Pulmonary artery endothelial cell (primary cell): ENCODE measurements around the gene TRIO. TPM values are rescaled to one million over a fixed set of nuclear protein-coding genes. Genes with fewer than 3 reads are reported as not detected.
A peak's percentile ranks its signal among the peaks of the same experiment; 100 is the strongest.
"Not testable (repeated sequence)": the region's sequence is repeated elsewhere in the genome, so short reads cannot be mapped to it uniquely, and the experiment has no call there.

ENCODE experiments used
- DNase-seq: peaks from one replicate; pipeline ENCODE4 v3.0.0-alpha.2; 2011; ENCODE audit warnings: low read depth, low spot score
- total RNA-seq: library from RNA; depleted of rRNA; stranded (reverse); fragments of >200 nt; gene quantifications from 2 replicates; pipeline ENCODE4 v1.2.3, GENCODE V29; 2014

The TRIO gene
- total RNA-seq, 1 donor from 2014 or later, result 144 TPM

DNA sequence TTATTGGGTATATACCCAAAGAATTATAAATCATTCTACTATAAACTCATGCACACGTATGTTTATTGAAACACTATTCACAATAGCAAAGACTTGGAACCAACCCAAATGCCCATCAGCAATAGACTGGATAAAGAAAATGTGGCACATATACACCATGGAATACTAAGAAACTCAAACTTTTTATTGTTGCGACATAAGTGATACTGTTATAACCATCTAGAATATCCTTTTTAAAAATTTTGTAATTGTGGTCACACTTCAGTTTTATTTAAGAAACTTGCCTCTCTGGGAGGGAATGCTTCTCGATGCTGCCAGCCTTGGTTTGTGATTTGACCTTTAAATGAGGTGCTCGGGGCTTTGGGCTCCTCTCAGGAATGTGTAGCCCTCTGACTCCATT, 237.6 kb downstream of the TRIO start:
- no peak for DNase-seq

DNA sequence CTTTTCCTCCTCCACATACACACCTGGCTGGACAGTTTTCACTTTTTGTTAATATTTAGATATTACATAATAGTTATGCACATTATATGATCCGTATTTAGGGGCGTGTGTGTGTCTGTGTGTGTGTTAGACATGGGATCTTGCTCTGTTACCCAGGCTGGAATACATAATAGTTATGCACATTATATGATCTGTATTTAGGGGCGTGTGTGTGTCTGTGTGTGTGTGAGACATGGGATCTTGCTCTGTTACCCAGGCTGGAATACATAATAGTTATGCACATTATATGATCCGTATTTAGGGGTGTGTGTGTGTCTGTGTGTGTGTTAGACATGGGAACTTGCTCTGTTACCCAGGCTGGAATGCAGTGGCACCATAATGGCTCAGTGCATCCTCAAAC, 239.5 kb downstream of the TRIO start:
- DNase-seq, result no peak

DNA sequence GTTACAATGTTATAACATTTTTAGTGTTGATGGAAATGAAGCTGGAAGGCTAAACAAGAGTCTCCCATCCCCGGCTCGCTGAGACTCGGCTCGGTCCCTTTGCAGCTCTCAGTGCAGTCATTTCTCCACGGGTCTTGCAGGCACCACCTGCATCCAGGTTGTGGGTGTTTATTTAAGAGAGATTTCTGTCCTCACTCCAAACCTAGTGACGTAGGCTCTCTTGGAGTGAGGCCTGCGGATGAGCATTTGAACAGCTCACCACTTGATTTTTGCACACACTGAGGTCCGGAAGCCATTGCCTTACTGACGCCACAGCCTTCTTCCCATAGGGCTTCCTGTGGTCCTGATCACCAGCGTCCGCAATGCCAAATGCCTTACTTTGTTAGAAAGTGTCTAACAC, 240.8 kb downstream of the TRIO start:
- no peak for DNase-seq

DNA sequence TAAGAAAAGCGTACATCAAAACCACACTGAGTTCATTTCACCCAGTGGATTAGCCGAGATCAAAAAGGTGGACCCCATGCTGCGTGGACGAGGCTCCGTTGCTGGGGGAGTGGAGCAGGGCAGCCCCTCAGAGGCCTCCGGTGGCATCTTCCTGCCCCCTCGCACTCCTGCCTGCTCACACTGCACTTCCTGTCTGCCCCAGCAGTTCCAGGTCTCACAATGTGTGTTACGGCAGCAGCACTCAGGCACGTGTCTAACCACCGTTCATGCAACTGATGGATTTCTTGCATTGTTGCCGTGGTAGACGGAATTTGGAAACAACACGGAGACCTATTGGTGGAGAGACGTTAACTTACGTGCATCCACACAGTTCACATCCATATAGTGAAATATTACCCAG, 241.9 kb downstream of the TRIO start:
- DNase-seq, result no peak

GRCh38 chr5:14386884-14387624, 243.9 kb downstream of the TRIO start:
- DNase-seq, result no peak

- no peak for DNase-seq
These were observed 245.6 kb downstream of the TRIO start for GRCh38 chr5:14388741-14389140.

DNA sequence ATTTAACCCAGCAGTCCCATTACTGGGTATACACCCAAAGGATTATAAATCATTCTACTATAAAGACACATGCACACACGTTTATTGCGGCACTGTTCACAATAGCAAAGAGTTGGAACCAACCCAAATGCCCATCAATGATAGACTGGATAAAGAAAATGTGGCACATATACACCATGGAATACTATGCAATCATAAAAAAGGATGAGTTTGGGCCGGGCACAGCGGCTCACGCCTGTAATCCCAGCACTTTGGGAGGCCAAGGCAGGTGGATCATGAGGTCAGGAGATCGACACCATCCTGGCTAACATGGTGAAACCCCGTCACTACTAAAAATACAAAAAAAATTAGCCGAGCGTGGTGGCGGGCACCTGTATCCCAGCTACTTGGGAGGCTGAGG, 249.4 kb downstream of the TRIO start:
- DNase-seq, result not testable (repeated sequence)

- DNase-seq, result no peak
These were observed 251.2 kb downstream of the TRIO start for GRCh38 chr5:14394365-14394764.

DNA sequence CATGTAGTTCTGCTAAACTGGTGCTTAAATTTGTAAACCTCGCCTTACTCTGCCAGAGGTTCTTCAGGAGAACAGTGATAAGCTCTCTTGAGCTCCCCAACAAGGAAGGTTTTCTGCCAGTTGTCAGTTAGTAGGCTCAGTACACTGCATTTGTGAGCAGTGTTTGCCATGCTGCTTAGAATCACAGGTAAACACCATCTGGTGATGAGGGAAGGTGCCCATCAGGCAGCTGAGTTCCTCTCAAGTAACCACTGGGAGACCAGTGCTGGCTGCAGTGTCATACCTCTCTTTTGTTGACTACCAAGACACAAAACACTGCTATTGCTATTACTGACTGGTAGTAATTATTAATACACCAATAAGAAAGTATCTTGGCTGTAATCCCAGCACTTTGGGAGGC, 252.3 kb downstream of the TRIO start:
- no peak for DNase-seq

- DNase-seq, result no peak
These were observed 252.9 kb downstream of the TRIO start for GRCh38 chr5:14396066-14396465.

DNA sequence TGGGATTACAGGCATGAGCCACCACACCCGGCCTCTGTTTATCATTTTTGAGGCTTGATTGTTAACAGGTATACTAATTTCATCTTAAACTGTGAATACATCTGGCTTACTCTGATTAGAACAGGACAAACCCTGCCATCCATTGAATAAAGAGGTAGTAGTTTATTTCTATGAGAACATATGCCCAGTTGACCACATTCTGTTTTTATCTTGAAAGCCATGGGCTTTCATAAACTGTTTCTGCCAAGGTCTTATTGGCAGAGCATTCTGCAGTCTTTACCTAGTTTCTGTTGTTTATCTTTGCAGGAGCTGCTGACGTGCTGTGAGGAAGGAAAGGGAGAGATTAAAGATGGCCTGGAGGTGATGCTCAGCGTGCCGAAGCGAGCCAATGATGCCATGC, 253.6 kb downstream of the TRIO start:
- no peak for DNase-seq

DNA sequence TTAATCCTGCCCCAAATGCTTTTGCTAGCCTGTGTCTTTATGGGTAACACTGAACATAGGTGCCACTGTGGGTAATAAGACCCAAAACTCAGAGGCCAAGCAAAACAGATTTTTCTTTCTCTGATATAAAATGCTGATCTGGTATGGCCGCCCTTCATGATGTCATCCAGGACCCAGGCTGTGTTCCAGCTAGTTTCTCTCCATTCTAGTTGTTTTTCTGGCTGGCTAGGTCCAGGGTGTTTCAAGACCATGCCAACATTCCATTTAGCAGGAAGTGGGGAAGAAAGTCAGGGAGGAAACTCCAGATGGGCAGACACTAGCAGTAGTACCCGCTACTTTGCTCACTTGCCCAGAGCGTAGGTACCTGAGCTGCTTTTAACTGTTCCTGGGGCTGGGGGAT, 254.6 kb downstream of the TRIO start:
- peak; percentile 46 for DNase-seq

DNA sequence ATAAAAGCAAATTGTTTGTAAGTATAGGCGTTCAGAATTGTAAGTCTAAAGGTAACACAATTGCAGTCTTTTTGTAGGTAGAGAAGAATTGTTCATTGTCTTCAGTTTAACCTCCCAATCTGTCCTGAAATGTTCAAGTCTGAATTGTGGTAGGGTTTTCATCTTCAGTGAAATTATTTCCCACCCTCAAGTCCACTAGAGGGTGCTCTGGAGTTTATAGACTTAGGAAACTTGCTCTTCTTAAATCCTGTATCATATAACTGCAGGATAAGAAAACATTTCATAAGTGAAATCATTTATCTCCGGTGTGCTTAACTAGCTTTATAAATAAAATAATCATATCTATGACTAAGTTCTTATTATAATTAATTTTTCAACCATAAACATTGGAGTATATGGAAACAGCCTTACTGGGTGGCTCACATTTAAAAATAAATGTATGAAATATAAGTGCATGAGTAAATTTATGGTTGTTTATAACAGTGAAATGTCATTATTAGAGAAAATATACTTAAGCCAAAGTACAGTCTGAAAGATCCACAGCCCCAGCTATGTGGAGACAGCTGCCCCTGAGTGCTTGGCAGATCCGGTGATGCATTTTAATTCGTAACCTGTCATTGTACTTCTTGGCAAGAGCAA, 256.0 kb downstream of the TRIO start:
- peak; percentile 30 for DNase-seq

DNA sequence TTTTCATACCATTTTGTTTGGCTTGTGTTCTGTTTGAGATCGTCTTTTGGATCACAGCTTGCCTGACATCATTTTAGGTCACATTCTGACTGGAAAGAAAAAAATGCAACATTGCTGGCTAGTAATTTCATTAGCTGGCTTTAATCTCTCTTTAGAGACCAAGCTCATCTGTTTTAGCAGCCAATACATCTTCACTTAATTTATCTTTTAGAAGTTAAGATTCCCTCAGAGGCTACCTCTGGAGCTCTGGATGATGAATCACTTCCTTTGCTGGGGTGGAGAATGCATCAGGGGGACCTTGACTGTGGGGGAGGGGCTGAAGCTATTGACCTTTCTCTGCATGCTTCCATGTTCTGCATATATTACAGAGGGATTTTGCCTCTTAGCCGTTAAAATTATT, 256.9 kb downstream of the TRIO start:
- DNase-seq, result no peak

GRCh38 chr5:14400611-14401010, 257.5 kb downstream of the TRIO start:
- no peak for DNase-seq

DNA sequence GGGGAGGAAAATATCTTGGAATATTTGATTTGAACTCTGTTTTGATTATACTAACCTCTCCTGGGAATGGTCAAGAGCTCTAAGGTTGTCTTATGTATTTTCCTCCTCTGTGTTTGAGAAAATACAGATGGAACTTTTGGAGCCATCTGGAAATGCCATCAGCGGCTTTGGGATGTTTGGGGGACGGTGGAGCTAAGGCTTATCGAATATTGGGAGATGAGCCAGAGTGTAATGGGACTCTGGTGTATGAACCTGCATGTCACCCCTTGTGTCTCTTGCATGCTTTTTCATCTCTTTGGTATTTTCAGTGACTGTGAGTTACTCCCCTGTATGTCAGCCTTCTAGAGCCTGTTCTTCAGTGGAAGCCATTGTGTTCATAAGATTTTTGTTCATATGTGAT, 258.5 kb downstream of the TRIO start:
- DNase-seq, result no peak

- no peak for DNase-seq
These were observed 259.3 kb downstream of the TRIO start for GRCh38 chr5:14402424-14402823.

DNA sequence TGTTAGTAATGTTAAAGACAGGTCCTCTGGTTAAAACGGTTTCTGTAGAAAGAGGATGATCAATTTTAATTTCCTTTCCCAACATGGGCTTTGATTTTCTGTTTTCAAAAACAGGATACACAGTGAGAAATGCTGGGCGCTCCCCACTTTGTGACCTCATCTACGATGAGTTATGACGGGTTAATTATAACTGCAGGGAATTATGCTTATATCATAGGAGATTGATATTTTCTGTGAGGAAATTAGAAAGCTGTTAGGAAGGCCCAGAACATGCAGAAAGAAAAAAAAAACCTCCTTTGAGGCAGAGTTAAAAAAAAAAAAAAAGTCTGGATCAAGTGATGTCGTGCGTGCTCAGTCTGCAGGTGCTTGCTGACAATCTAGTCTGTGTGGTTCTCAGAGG, 261.6 kb downstream of the TRIO start:
- no peak for DNase-seq

GRCh38 chr5:14405267-14405666, 262.1 kb downstream of the TRIO start:
- no peak for DNase-seq

DNA sequence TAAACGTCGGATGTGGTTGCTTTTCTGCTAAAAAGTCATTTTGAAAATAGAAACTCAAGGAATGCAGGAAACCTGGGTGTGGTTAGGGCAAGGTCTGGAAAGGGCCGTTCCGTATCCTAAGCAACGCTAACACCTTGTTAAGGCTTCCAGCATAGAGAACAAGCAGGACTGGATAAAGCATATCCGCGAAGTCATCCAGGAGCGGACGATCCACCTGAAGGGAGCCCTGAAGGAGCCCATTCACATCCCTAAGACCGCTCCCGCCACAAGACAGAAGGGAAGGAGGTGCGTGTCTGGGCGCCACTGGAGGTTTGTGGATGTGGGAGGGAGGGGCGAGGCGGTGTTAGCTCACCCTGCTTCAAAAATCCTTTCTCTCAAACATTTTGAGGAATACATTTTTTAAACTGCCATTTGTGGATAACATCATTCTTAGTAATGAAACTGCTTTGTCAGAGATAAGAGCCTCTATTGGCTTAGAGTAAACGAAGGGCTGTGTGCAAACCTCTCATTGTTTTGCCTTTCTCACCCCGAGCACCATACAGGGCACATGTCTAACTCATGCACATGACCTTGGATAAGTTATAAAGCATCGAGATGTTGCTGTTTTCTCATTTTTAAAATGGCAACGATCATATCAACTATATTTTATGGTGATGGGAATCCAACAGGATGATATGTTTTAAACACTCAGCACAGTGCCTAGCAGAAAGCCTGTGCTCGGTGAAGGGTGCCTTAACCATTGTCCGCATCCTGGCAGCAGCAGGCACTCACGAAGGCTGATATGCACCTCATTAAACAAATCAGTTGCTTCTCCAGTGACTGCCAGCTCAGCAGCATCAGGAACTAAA, 262.8 kb downstream of the TRIO start:
- DNase-seq, result no peak

DNA sequence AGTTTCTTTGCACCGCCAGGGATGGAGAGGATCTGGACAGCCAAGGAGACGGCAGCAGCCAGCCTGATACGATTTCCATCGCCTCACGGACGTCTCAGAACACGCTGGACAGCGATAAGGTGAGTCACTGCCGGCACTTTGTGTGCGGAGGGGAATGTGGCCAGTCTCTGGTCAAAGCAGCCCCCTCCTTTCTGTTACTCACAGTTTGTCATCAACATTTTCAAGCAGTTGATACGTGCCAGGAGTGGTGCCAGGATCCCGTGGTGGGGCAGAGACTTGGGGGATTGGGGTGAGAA, 263.4 kb downstream of the TRIO start:
- peak; percentile 71 for DNase-seq

GRCh38 chr5:14407051-14407450, 263.9 kb downstream of the TRIO start:
- DNase-seq, result no peak

DNA sequence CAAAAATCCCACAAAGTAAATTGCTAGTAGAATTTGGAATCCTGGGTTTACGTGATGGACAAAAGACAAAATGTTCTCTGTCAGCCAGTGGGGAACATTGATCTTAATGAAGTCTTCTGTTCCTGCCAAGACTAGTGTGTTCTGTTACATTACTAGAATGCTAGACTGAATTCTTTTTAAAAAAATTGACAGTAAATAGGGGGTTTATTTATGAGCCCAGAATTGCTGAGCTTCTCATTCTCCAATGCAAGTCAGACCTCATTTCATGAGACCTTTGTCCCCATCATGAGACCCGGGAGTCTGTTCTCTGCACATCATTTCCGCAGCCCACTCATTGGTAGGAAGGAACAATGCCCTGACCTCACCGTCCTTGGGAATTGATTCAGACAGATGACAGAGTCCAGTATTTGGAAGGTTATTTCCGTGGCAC, 264.6 kb downstream of the TRIO start:
- peak; percentile 41 for DNase-seq
